A549 (cell line): ENCODE data around the gene RTN4R.
"Not testable (repeated sequence)": the region's sequence is repeated elsewhere in the genome, so short reads cannot be mapped to it uniquely, and the experiment has no call there.

Source experiments
- EP300 ChIP-seq, 2 experiments: fragments of >200 bp; sonication (Bioruptor Twin); formaldehyde crosslinking; IDR thresholded peaks; 2 replicates in 1 of 2; 3 replicates in 1 of 2; pipeline ENCODE4 v1.6.1; 2016 to 2017
- HOXB13 ChIP-seq: fragments of 250-450 bp; sonication (Bioruptor Pico); IDR thresholded peaks from 2 replicates; pipeline ENCODE4 v1.5.0; 2020; ENCODE audit warnings: low read depth, mild to moderate bottlenecking, moderate library complexity
- MAZ ChIP-seq: fragments of 150-350 bp; IDR thresholded peaks from 2 replicates; pipeline ENCODE4 v1.6.1; 2014; ENCODE audit warnings: antibody characterized with exemption, low read depth, low read length, borderline replicate concordance
- POLR2A ChIP-seq: IDR thresholded peaks from 2 replicates; pipeline ENCODE4 v1.6.1; 2012; ENCODE audit warnings: mild to moderate bottlenecking, low read length
- RFX5 ChIP-seq: fragments of 450-650 bp; IDR thresholded peaks from 2 replicates; pipeline ENCODE4 v1.7.1; 2014; ENCODE audit warnings: antibody characterized with exemption, mild to moderate bottlenecking, moderate library complexity
- TF ChIP-seq, protein P1 (sequence below): fragments of >200 bp; sonication (Bioruptor Twin); formaldehyde crosslinking; IDR thresholded peaks from 3 replicates; pipeline ENCODE4 v1.5.1; 2016

- TF ChIP-seq, protein P1, sequence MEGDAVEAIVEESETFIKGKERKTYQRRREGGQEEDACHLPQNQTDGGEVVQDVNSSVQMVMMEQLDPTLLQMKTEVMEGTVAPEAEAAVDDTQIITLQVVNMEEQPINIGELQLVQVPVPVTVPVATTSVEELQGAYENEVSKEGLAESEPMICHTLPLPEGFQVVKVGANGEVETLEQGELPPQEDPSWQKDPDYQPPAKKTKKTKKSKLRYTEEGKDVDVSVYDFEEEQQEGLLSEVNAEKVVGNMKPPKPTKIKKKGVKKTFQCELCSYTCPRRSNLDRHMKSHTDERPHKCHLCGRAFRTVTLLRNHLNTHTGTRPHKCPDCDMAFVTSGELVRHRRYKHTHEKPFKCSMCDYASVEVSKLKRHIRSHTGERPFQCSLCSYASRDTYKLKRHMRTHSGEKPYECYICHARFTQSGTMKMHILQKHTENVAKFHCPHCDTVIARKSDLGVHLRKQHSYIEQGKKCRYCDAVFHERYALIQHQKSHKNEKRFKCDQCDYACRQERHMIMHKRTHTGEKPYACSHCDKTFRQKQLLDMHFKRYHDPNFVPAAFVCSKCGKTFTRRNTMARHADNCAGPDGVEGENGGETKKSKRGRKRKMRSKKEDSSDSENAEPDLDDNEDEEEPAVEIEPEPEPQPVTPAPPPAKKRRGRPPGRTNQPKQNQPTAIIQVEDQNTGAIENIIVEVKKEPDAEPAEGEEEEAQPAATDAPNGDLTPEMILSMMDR, result not testable (repeated sequence)
- TF ChIP-seq EP300 (IDR thresholded peaks at IDR 0.05); MAZ; POLR2A; RFX5; HOXB13 (CRISPR knock-in tag): not testable (repeated sequence)
Observed at GRCh38 chr22:20289182-20290044, 21.3 kb upstream of the RTN4R start.
